Panc1 (cell line): ENCODE measurements around the gene CHTOP. TPM values are rescaled to one million over a fixed set of nuclear protein-coding genes. Genes with fewer than 3 reads are reported as not detected.
A peak's percentile ranks its signal among the peaks of the same experiment; 100 is the strongest.

Source experiments
- ATAC-seq: fragments of 200-7000 bp; cut with Tn5 transposase; 2 replicates; pipeline ENCODE4 v1.9.1; 2020; ENCODE audit warnings: mild to moderate bottlenecking, moderate library complexity
- BruUV-seq: library from RNA; stranded (reverse); fragments of 400-500 nt; replicated peaks from 2 replicates; lab custom pipeline; 2021; lab: Mats Ljungman, UMichigan
- CTCF ChIA-PET: fragments of 300-600 bp; sonication (Branson Sonifier 250); formaldehyde crosslinking; loops from one replicate; lab custom pipeline; 2022; ENCODE audit warnings: antibody characterized with exemption; lab: Charles Lee
- POLR2A ChIA-PET: fragments of 300-600 bp; sonication (Branson Sonifier 250); formaldehyde crosslinking; loops from one replicate; lab custom pipeline; 2022; ENCODE audit warnings: antibody characterized with exemption; lab: Charles Lee
- DNase-seq: peaks from one replicate; pipeline ENCODE4 v3.0.0-alpha.2; 2010; ENCODE audit warnings: low read depth, low spot score
- H3K27ac ChIP-seq: 2 replicates; pipeline ENCODE4 v1.5.1; 2011; ENCODE audit warnings: mild to moderate bottlenecking, low read length, inconsistent platforms
- H3K27me3 ChIP-seq: fragments of 200-500 bp; sonication (Bioruptor generic); 2 replicates; pipeline ENCODE4 v1.6.0; 2014; ENCODE audit warnings: low read length, inconsistent platforms; ENCODE audit not compliant: control insufficient read depth, insufficient read depth
- H3K36me3 ChIP-seq: fragments of 200-500 bp; sonication (Bioruptor generic); 2 replicates; pipeline ENCODE4 v1.5.1; 2014; ENCODE audit warnings: inconsistent platforms, mild to moderate bottlenecking, low read length, moderate library complexity; ENCODE audit not compliant: control insufficient read depth, insufficient read depth
- H3K4me1 ChIP-seq: 2 replicates; pipeline ENCODE4 v1.5.1; 2011; ENCODE audit warnings: inconsistent platforms, mild to moderate bottlenecking, low read length, moderate library complexity; ENCODE audit not compliant: control insufficient read depth, insufficient read depth
- H3K4me3 ChIP-seq, 2 experiments: 2 replicates each; pipeline ENCODE4 v1.5.1; 2011 to 2012; ENCODE audit warnings: low read depth in 2 of 2, low read length in 2 of 2, mild to moderate bottlenecking in 2 of 2, inconsistent platforms in 1 of 2, moderate library complexity in 1 of 2
- H3K9me3 ChIP-seq: fragments of 200-500 bp; sonication (Bioruptor generic); 2 replicates; pipeline ENCODE4 v1.5.1; 2014; ENCODE audit warnings: low read depth, mild to moderate bottlenecking, inconsistent platforms, low read length, moderate library complexity; ENCODE audit not compliant: control insufficient read depth, insufficient read depth
- POLR2AphosphoS5 ChIP-seq: IDR thresholded peaks from 2 replicates; pipeline ENCODE4 v1.6.1; 2012; ENCODE audit warnings: mild to moderate bottlenecking, low read depth, low read length, moderate library complexity
- SIN3A ChIP-seq: IDR thresholded peaks from 2 replicates; pipeline ENCODE4 v1.6.1; 2012; ENCODE audit warnings: low read depth, mild to moderate bottlenecking, low read length, moderate library complexity, borderline replicate concordance; ENCODE audit not compliant: insufficient read depth
- TCF7L2 ChIP-seq: IDR thresholded peaks from 2 replicates; pipeline ENCODE4 v1.6.1; 2011; ENCODE audit warnings: mild to moderate bottlenecking, low read depth, low read length, inconsistent platforms
- in situ Hi-C: cut with HindIII; loops from 2 replicates; pipeline ENCODE4 v1.10.0; 2016; ENCODE audit warnings: low sequenced_read_pairs, low pct_unique_long_range_greater_than_20kb
- intact Hi-C: fragments of 100-400 bp; cut with micrococcal nuclease; formaldehyde crosslinking; loops from one replicate; pipeline ENCODE4 v1.10.0; 2022; ENCODE audit not compliant: unreplicated experiment
- total RNA-seq: library from RNA; stranded (reverse); gene quantifications from one replicate; pipeline ENCODE4 v1.2.1, GENCODE V29; 2021; ENCODE audit not compliant: unreplicated experiment
- TF ChIP-seq, protein P1 (sequence below), 2 experiments: IDR thresholded peaks; 2 replicates each; pipeline ENCODE4 v1.6.1; 2011 to 2012; ENCODE audit warnings: low read depth in 2 of 2, control low read depth in 1 of 2, low read length in 1 of 2, mild to moderate bottlenecking in 1 of 2, moderate library complexity in 1 of 2; ENCODE audit not compliant: insufficient read depth in 1 of 2
- TF ChIP-seq, protein P2 (sequence below): fragments of 450-650 bp; IDR thresholded peaks from 2 replicates; pipeline ENCODE4 v1.5.1; 2017; ENCODE audit warnings: mild to moderate bottlenecking

The CHTOP gene
- total RNA-seq, 1 experiment from 2014 or later, result 87.0 TPM

DNA sequence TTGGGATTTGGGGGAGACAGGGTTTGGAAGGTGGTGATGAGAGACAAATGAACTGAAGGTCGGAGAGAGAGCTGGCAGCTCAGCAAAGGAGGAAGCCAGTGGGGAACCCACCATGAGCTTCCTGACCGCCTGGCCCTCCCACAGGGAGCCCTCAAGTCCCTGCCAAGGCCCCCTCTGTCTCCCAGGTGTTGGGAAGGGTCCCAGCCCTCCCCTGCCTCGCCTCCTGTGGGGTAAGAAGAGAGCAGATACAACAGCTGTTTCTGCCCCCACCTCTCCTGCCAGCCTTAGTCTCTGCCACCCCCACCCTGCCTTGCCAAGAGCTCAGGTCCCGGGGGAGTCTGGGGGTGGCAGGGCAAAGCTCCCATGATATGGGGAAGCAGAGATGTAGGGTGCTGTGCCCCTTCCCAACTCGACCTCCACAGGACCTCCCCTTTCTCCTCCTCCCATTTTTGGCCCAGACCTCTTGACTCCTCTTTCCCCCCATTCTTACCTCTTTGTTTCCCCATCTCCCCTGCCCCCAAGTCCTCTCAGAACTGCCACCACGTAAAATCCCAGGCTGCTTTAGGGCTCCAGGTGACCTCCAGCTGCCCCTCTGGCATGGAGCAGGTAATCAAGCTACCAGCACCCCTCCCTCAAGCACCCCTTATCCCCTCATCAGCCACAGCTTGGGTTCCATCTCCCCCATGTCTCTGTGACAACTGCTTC lies 5.1 kb upstream of the CHTOP start:
- ATAC-seq, result no peak
- H3K36me3 ChIP-seq, result no peaks in the 10 kb centered on the region
- CTCF ChIA-PET, result no interaction called here
- H3K4me3 ChIP-seq, result no peak overlapping the region
- H3K4me1 ChIP-seq, result peaks cover 40% of the 10 kb centered on the region
- no peaks in the 10 kb centered on the region for H3K9me3 ChIP-seq
- H3K27ac ChIP-seq, result peak overlapping the region; percentile 66
- DNase-seq, result no peak
- TF ChIP-seq TCF7L2 (no peak), SIN3A (no peak), POLR2AphosphoS5 (no peak)
- TF ChIP-seq, protein P1, sequence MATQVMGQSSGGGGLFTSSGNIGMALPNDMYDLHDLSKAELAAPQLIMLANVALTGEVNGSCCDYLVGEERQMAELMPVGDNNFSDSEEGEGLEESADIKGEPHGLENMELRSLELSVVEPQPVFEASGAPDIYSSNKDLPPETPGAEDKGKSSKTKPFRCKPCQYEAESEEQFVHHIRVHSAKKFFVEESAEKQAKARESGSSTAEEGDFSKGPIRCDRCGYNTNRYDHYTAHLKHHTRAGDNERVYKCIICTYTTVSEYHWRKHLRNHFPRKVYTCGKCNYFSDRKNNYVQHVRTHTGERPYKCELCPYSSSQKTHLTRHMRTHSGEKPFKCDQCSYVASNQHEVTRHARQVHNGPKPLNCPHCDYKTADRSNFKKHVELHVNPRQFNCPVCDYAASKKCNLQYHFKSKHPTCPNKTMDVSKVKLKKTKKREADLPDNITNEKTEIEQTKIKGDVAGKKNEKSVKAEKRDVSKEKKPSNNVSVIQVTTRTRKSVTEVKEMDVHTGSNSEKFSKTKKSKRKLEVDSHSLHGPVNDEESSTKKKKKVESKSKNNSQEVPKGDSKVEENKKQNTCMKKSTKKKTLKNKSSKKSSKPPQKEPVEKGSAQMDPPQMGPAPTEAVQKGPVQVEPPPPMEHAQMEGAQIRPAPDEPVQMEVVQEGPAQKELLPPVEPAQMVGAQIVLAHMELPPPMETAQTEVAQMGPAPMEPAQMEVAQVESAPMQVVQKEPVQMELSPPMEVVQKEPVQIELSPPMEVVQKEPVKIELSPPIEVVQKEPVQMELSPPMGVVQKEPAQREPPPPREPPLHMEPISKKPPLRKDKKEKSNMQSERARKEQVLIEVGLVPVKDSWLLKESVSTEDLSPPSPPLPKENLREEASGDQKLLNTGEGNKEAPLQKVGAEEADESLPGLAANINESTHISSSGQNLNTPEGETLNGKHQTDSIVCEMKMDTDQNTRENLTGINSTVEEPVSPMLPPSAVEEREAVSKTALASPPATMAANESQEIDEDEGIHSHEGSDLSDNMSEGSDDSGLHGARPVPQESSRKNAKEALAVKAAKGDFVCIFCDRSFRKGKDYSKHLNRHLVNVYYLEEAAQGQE (IDR thresholded peaks at IDR 0.05; ENCODE audit: insufficient read depth in 1 of 2, low read depth in 2 of 2, low read length in 1 of 2), result no peak
- TF ChIP-seq, protein P2, sequence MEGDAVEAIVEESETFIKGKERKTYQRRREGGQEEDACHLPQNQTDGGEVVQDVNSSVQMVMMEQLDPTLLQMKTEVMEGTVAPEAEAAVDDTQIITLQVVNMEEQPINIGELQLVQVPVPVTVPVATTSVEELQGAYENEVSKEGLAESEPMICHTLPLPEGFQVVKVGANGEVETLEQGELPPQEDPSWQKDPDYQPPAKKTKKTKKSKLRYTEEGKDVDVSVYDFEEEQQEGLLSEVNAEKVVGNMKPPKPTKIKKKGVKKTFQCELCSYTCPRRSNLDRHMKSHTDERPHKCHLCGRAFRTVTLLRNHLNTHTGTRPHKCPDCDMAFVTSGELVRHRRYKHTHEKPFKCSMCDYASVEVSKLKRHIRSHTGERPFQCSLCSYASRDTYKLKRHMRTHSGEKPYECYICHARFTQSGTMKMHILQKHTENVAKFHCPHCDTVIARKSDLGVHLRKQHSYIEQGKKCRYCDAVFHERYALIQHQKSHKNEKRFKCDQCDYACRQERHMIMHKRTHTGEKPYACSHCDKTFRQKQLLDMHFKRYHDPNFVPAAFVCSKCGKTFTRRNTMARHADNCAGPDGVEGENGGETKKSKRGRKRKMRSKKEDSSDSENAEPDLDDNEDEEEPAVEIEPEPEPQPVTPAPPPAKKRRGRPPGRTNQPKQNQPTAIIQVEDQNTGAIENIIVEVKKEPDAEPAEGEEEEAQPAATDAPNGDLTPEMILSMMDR, result no peak
- intact Hi-C loops, result no loop called here
- no TSS peak for BruUV-seq
- in situ Hi-C loops, result no loop called here
- POLR2A ChIA-PET, result interaction anchor here (0.6 to 0.7 kb wide), 2 partner anchors 66 to 107 kb away, joined by 3 to 5 read pairs; no protein-coding TSS in a partner anchor
- H3K27me3 ChIP-seq, result no peaks in the 10 kb centered on the region

DNA sequence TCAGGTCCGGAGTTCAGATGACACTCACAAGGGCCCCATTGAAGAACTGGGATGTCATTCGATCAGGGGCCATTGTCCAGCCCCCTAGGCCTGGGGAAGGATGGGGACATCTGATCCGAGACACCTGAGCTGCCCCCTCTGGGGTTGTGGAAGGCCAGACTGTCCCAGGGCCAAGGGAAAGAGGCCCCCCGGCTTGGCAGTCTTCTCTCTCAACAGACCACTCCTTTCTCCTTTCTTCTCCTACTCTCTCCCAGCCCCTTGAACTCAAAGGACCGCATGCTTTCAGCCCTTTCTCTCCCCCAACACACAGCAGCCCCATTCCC lies 4.6 kb upstream of the CHTOP start:
- H3K36me3 ChIP-seq, result no peaks in the 10 kb centered on the region; the same call in 1 of the 2 replicates
- no peaks in the 10 kb centered on the region for H3K9me3 ChIP-seq
- H3K27me3 ChIP-seq, result no peaks in the 10 kb centered on the region
- no peak overlapping the region for H3K4me3 ChIP-seq
- ChIA-PET POLR2A (interaction anchor here (0.6 kb wide), 1 partner anchor 67 kb away, joined by 5 read pairs; no protein-coding TSS in a partner anchor), CTCF (no interaction called here)
- DNase-seq (no peak), ATAC-seq (no peak)
- no peak overlapping the region for H3K27ac ChIP-seq
- no TSS peak for BruUV-seq
- intact Hi-C loops (no loop called here), in situ Hi-C loops (no loop called here)
- no peak for TF ChIP-seq TCF7L2
- TF ChIP-seq, protein P1 (IDR thresholded peaks at IDR 0.05; ENCODE audit: insufficient read depth in 1 of 2, low read depth in 2 of 2, low read length in 1 of 2), result no peak
- no peak for TF ChIP-seq SIN3A
- TF ChIP-seq, protein P2, result no peak
- TF ChIP-seq POLR2AphosphoS5, result no peak
- H3K4me1 ChIP-seq, result peaks cover 40% of the 10 kb centered on the region
